K562 (cell line): ENCODE results near the gene PMVK.

ENCODE experiments used
- CC2D1A ChIP-seq: fragments of 450-650 bp; IDR thresholded peaks from 2 replicates; pipeline ENCODE4 v1.6.1; 2017; ENCODE audit warnings: mild to moderate bottlenecking
- ELK1 ChIP-seq: sonication (generic); formaldehyde crosslinking; IDR thresholded peaks from 2 replicates; pipeline ENCODE4 v1.8.1; 2022; ENCODE audit warnings: missing genetic modification reagents
- EP300 ChIP-seq: IDR thresholded peaks from 2 replicates; pipeline ENCODE4 v1.6.1; 2012; ENCODE audit warnings: low read length, improper control_type of control experiment
- HDAC8 ChIP-seq: fragments of 450-650 bp; IDR thresholded peaks from 2 replicates; pipeline ENCODE4 v1.6.1; 2016; ENCODE audit warnings: mild to moderate bottlenecking, missing genetic modification characterization, moderate library complexity, missing compliant biosample characterization
- MIER1 ChIP-seq: fragments of 450-650 bp; IDR thresholded peaks from 2 replicates; pipeline ENCODE4 v1.6.1; 2016; ENCODE audit warnings: antibody characterized with exemption, mild to moderate bottlenecking, low read depth
- NR3C1 ChIP-seq: sonication (generic); formaldehyde crosslinking; IDR thresholded peaks from 2 replicates; pipeline ENCODE4 v1.8.1; 2022; ENCODE audit warnings: missing genetic modification reagents
- RFX5 ChIP-seq: IDR thresholded peaks from 2 replicates; pipeline ENCODE4 v1.6.1; 2011; ENCODE audit warnings: low read depth, mild to moderate bottlenecking, improper control_type of control experiment, low read length
- ZBTB1 ChIP-seq: sonication (generic); formaldehyde crosslinking; IDR thresholded peaks from 2 replicates; pipeline ENCODE4 v1.8.1; 2023; ENCODE audit warnings: missing genetic modification reagents, low read depth, mild to moderate bottlenecking, borderline replicate concordance
- ZNF436 ChIP-seq: fragments of 250-450, 450-650 bp; sonication (Bioruptor Pico); formaldehyde crosslinking; IDR thresholded peaks from 2 replicates; pipeline ENCODE4 v1.7.0; 2020; ENCODE audit warnings: mild to moderate bottlenecking
- TF ChIP-seq, protein P1 (sequence below), 3 experiments: IDR thresholded peaks in 2 of 3; conservative IDR thresholded peaks in 1 of 3; 2 replicates each; pipeline ENCODE4 v1.5.1; 2011 to 2012; ENCODE audit warnings: low read length in 3 of 3, mild to moderate bottlenecking in 3 of 3, control low read depth in 2 of 3, improper control_type of control experiment in 1 of 3, inconsistent platforms in 1 of 3, low read depth in 1 of 3, mixed read lengths in 1 of 3, moderate library complexity in 1 of 3; ENCODE audit not compliant: insufficient read depth in 2 of 3

DNA sequence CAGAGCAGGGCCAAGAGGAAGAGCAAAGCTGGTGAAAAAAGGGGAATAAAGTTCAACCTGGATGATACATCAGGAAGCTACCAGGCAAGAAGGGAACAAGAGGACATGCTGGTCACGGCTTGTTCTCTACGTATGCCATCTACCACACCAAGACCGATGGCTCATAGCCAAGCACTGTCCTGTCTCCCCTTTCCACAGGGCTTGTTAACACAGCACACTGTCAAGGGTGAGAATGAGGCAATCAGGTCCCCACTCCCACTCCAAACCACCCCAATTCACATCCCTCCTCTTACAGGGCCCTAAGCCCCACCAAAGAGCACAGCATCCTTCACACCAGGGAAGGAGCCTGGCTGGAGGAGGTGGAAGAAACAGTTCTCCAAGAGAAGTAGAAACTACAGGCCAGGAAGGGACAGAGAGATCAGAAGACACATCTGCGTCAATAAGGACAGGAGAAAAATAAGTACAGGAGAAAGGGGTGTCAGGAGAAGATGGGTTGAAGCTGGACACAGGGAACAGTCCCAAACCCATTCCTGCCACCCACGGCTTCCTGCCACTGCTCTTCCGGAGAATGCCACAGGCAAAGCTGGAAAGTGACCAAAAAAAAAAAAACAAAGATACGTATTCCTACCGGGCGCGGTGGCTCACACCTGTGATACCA, 35.0 kb upstream of the PMVK start:
- TF ChIP-seq, protein P1, sequence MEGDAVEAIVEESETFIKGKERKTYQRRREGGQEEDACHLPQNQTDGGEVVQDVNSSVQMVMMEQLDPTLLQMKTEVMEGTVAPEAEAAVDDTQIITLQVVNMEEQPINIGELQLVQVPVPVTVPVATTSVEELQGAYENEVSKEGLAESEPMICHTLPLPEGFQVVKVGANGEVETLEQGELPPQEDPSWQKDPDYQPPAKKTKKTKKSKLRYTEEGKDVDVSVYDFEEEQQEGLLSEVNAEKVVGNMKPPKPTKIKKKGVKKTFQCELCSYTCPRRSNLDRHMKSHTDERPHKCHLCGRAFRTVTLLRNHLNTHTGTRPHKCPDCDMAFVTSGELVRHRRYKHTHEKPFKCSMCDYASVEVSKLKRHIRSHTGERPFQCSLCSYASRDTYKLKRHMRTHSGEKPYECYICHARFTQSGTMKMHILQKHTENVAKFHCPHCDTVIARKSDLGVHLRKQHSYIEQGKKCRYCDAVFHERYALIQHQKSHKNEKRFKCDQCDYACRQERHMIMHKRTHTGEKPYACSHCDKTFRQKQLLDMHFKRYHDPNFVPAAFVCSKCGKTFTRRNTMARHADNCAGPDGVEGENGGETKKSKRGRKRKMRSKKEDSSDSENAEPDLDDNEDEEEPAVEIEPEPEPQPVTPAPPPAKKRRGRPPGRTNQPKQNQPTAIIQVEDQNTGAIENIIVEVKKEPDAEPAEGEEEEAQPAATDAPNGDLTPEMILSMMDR (IDR thresholded peaks at IDR 0.05 in 2 of 3, conservative IDR thresholded peaks at IDR 0.05 in 1 of 3; ENCODE audit: insufficient read depth in 2 of 3, low read depth in 1 of 3, low read length in 3 of 3) = no peak
- TF ChIP-seq EP300 (no peak), MIER1 (no peak), NR3C1 (CRISPR knock-in tag) (no peak), ZBTB1 (no peak), ELK1 (CRISPR knock-in tag) (no peak), ZNF436 (CRISPR knock-in tag) (no peak), HDAC8 (tag) (no peak), CC2D1A (no peak), RFX5 (no peak)
